K562 (cell line): Measurements from ENCODE around the gene TRAK1. TPM values are rescaled to one million over a fixed set of nuclear protein-coding genes. Genes with fewer than 3 reads are reported as not detected.

Experiments
- ADNP ChIP-seq: fragments of 200-800 bp; sonication (Bioruptor generic); IDR thresholded peaks from 2 replicates; pipeline ENCODE4 v1.6.1; 2016; ENCODE audit warnings: missing genetic modification characterization, missing compliant biosample characterization
- C11orf30 ChIP-seq: fragments of 450-650 bp; IDR thresholded peaks from 2 replicates; pipeline ENCODE4 v1.6.1; 2016; ENCODE audit warnings: low read depth, mild to moderate bottlenecking
- CEBPG ChIP-seq, 3 experiments: fragments of 200-800 bp in 1 of 3; sonication (Bioruptor generic) in 1 of 3; sonication (generic) in 1 of 3; formaldehyde crosslinking in 1 of 3; IDR thresholded peaks in 2 of 3; conservative IDR thresholded peaks in 1 of 3; 2 replicates each; pipeline versions ENCODE4 v1.6.1 to v1.8.0; 2016 to 2022; ENCODE audit warnings: missing compliant biosample characterization in 2 of 3, missing genetic modification characterization in 2 of 3, mild to moderate bottlenecking in 1 of 3, missing genetic modification reagents in 1 of 3
- DACH1 ChIP-seq: fragments of 450-650 bp; IDR thresholded peaks from 2 replicates; pipeline ENCODE4 v1.6.1; 2018; ENCODE audit not compliant: partially characterized antibody
- E4F1 ChIP-seq: fragments of 250-450 bp; sonication (Bioruptor Pico); IDR thresholded peaks from 2 replicates; pipeline ENCODE4 v1.5.0; 2021; ENCODE audit warnings: mild to moderate bottlenecking, borderline replicate concordance
- HMG20A ChIP-seq: fragments of 450-650 bp; formaldehyde crosslinking; conservative IDR thresholded peaks from 2 replicates; pipeline ENCODE4 v1.4.0; 2020; ENCODE audit warnings: mild to moderate bottlenecking, mixed read lengths
- KDM4B ChIP-seq, 2 experiments: fragments of 450-650 bp in 1 of 2; sonication (generic) in 1 of 2; IDR thresholded peaks; 2 replicates each; pipeline ENCODE4 v1.6.1; 2016 to 2017; ENCODE audit warnings: borderline replicate concordance in 2 of 2, antibody characterized with exemption in 1 of 2, low read depth in 1 of 2, mild to moderate bottlenecking in 1 of 2
- RUNX1 ChIP-seq: sonication (generic); IDR thresholded peaks from 2 replicates; pipeline ENCODE4 v1.6.1; 2016; ENCODE audit warnings: antibody characterized with exemption, low read depth
- SAFB2 ChIP-seq: fragments of 200-400 bp; formaldehyde crosslinking; IDR thresholded peaks from 2 replicates; pipeline ENCODE4 v1.6.1; 2018; ENCODE audit warnings: borderline replicate concordance, low read length, low read depth, moderate library complexity; ENCODE audit not compliant: severe bottlenecking
- SMC3 ChIP-seq: conservative IDR thresholded peaks from 2 replicates; pipeline ENCODE4 v1.6.1; 2011; ENCODE audit warnings: low read depth, low read length, improper control_type of control experiment; ENCODE audit not compliant: insufficient read depth
- ZNF197 ChIP-seq: fragments of 200-800 bp; sonication (Bioruptor generic); IDR thresholded peaks from 2 replicates; pipeline ENCODE4 v1.6.1; 2016; ENCODE audit warnings: low read depth, missing genetic modification characterization, missing compliant biosample characterization
- ZNF311 ChIP-seq: fragments of 250-450 bp; sonication (Bioruptor Pico); IDR thresholded peaks from 2 replicates; pipeline ENCODE4 v1.4.0; 2020; ENCODE audit warnings: mild to moderate bottlenecking, moderate library complexity
- ZNF551 ChIP-seq: fragments of 250-450 bp; sonication (Bioruptor Pico); IDR thresholded peaks from 2 replicates; pipeline ENCODE4 v1.5.0; 2021; ENCODE audit warnings: mild to moderate bottlenecking, moderate library complexity
- ZNF586 ChIP-seq: fragments of 450-650 bp; formaldehyde crosslinking; conservative IDR thresholded peaks from 2 replicates; pipeline ENCODE4 v1.4.0; 2020; ENCODE audit warnings: mild to moderate bottlenecking, moderate library complexity
- ZNF699 ChIP-seq: fragments of 250-450 bp; sonication (Bioruptor Pico); IDR thresholded peaks from 2 replicates; pipeline ENCODE4 v1.8.0; 2021; ENCODE audit warnings: mild to moderate bottlenecking, moderate library complexity; ENCODE audit not compliant: insufficient replicate concordance
- polyA plus RNA-seq, 8 experiments: library from polyadenylated mRNA; depleted of rRNA in 4 of 8; stranded (reverse) in 5 of 8; unstranded in 3 of 8; fragments of >200 nt; fragmentation: Nextera tagmentation in 2 of 8; fragmentation: Illumina TruSeq in 1 of 8; extraction: Ambion mirVana in 2 of 8; extraction: Trizol in 1 of 8; gene quantifications; 2 replicates each; pipeline versions ENCODE4 v1.2.1 to v1.2.3, GENCODE V29; 2011 to 2014; ENCODE audit warnings: inconsistent platforms in 1 of 8, missing spikeins in 1 of 8
- total RNA-seq, 7 experiments: library from RNA; depleted of rRNA in 6 of 7; stranded (reverse); fragments of >200 nt in 6 of 7; fragmentation: Illumina TruSeq in 2 of 7; extraction: Trizol in 2 of 7; gene quantifications; 2 replicates each; pipeline versions ENCODE4 v1.2.1 to v1.2.3, GENCODE V29; 2011 to 2021; ENCODE audit warnings: low replicate concordance in 1 of 7
- TF ChIP-seq, protein P1 (sequence below): fragments of 250-450 bp; sonication (Bioruptor Pico); IDR thresholded peaks from 2 replicates; pipeline ENCODE4 v1.4.0; 2020; ENCODE audit warnings: mild to moderate bottlenecking, moderate library complexity
- TF ChIP-seq, protein P2 (sequence below), 2 experiments: IDR thresholded peaks in 1 of 2; conservative IDR thresholded peaks in 1 of 2; 2 replicates each; pipeline ENCODE4 v1.6.1; 2016; ENCODE audit warnings: low read depth in 2 of 2, mild to moderate bottlenecking in 1 of 2, missing compliant biosample characterization in 1 of 2, missing genetic modification characterization in 1 of 2, moderate library complexity in 1 of 2

The TRAK1 gene
- total and polyA plus RNA-seq, 9 of the 15 experiments (the other 6 are each of a cell fraction or from before 2014, with no cell fraction given): 5.3 to 28.5 (median 17.5) TPM

GRCh38 chr3:42190701-42191442 is 99.7 kb downstream of the TRAK1 start (continued):
- TF ChIP-seq ZNF586 (CRISPR knock-in tag): no peak
- TF ChIP-seq, protein P1, sequence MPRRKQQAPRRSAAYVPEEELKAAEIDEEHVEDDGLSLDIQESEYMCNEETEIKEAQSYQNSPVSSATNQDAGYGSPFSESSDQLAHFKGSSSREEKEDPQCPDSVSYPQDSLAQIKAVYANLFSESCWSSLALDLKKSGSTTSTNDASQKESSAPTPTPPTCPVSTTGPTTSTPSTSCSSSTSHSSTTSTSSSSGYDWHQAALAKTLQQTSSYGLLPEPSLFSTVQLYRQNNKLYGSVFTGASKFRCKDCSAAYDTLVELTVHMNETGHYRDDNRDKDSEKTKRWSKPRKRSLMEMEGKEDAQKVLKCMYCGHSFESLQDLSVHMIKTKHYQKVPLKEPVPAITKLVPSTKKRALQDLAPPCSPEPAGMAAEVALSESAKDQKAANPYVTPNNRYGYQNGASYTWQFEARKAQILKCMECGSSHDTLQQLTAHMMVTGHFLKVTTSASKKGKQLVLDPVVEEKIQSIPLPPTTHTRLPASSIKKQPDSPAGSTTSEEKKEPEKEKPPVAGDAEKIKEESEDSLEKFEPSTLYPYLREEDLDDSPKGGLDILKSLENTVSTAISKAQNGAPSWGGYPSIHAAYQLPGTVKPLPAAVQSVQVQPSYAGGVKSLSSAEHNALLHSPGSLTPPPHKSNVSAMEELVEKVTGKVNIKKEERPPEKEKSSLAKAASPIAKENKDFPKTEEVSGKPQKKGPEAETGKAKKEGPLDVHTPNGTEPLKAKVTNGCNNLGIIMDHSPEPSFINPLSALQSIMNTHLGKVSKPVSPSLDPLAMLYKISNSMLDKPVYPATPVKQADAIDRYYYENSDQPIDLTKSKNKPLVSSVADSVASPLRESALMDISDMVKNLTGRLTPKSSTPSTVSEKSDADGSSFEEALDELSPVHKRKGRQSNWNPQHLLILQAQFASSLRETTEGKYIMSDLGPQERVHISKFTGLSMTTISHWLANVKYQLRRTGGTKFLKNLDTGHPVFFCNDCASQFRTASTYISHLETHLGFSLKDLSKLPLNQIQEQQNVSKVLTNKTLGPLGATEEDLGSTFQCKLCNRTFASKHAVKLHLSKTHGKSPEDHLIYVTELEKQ (CRISPR knock-in tag): no peak
- TF ChIP-seq ZNF699: no peak
- TF ChIP-seq C11orf30: no peak
- no peak for TF ChIP-seq ZNF197
- no peak for TF ChIP-seq ADNP (tag)
- no peak for TF ChIP-seq HMG20A (CRISPR knock-in tag)
- TF ChIP-seq KDM4B (IDR thresholded peaks at IDR 0.05; ENCODE audit: borderline replicate concordance in 2 of 2, low read depth in 1 of 2): no peak
- no peak for TF ChIP-seq CEBPG (CRISPR knock-in tag; IDR thresholded peaks at IDR 0.05)
- no peak for TF ChIP-seq CEBPG (tag; conservative IDR thresholded peaks at IDR 0.05 in 1 of 2, IDR thresholded peaks at IDR 0.05 in 1 of 2)
- no peak for TF ChIP-seq SAFB2
- TF ChIP-seq ZNF311 (CRISPR knock-in tag): no peak
- TF ChIP-seq ZNF551 (CRISPR knock-in tag): no peak
- TF ChIP-seq E4F1 (CRISPR knock-in tag): no peak
- TF ChIP-seq DACH1: no peak
- no peak for TF ChIP-seq RUNX1
- TF ChIP-seq, protein P2, sequence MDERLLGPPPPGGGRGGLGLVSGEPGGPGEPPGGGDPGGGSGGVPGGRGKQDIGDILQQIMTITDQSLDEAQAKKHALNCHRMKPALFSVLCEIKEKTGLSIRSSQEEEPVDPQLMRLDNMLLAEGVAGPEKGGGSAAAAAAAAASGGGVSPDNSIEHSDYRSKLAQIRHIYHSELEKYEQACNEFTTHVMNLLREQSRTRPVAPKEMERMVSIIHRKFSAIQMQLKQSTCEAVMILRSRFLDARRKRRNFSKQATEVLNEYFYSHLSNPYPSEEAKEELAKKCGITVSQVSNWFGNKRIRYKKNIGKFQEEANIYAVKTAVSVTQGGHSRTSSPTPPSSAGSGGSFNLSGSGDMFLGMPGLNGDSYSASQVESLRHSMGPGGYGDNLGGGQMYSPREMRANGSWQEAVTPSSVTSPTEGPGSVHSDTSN (CRISPR knock-in tag; IDR thresholded peaks at IDR 0.05; ENCODE audit: low read depth): no peak
- TF ChIP-seq, protein P2 (tag; conservative IDR thresholded peaks at IDR 0.05; ENCODE audit: low read depth): no peak
- TF ChIP-seq SMC3: peak; percentile 85
